Endothelial cell of umbilical vein (primary cell): ENCODE results near the gene TTC29. TPM values are rescaled to one million over a fixed set of nuclear protein-coding genes. Genes with fewer than 3 reads are reported as not detected.

ENCODE experiments used
- BruUV-seq: library from RNA; stranded (reverse); fragments of 400-500 nt; replicated peaks from 2 replicates; lab custom pipeline; 2021; lab: Mats Ljungman, UMichigan
- CTCF ChIA-PET: fragments of 300-600, 350-600 bp; sonication (Branson Sonifier 250); formaldehyde crosslinking; loops from one replicate; lab custom pipeline; 2021; ENCODE audit warnings: antibody characterized with exemption, inconsistent platforms; lab: Charles Lee
- POLR2A ChIA-PET: fragments of 300-600, 350-600 bp; sonication (Branson Sonifier 250); formaldehyde crosslinking; loops from one replicate; lab custom pipeline; 2021; ENCODE audit warnings: antibody characterized with exemption, inconsistent platforms; lab: Charles Lee
- DNase-seq: peaks from one replicate; pipeline ENCODE4 v3.0.0-alpha.2; 2011; ENCODE audit warnings: low read depth, low spot score
- FAIRE-seq: peaks from 2 replicates; lab custom pipeline; 2011; peaks lifted over from hg19 to GRCh38; lab: Jason Lieb, UNC
- H2AFZ ChIP-seq: 2 replicates; pipeline ENCODE4 v1.6.0; 2012; ENCODE audit warnings: low read depth, low read length, control low read depth, inconsistent platforms
- H3K27ac ChIP-seq: 2 replicates; pipeline ENCODE4 v1.5.1; 2011; ENCODE audit warnings: low read depth, mild to moderate bottlenecking, control low read depth, low read length, moderate library complexity; ENCODE audit not compliant: insufficient read depth
- H3K27me3 ChIP-seq, 2 experiments: 2 replicates each; pipeline versions ENCODE4 v1.6.0 to v1.6.1; 2011; ENCODE audit warnings: low read length in 2 of 2, mixed read lengths in 1 of 2; ENCODE audit not compliant: control insufficient read depth in 2 of 2, insufficient read depth in 2 of 2
- H3K36me3 ChIP-seq, 2 experiments: 2 replicates in 1 of 2; 3 replicates in 1 of 2; pipeline ENCODE4 v1.5.1; 2011; ENCODE audit warnings: low read length in 2 of 2, mild to moderate bottlenecking in 1 of 2, moderate library complexity in 1 of 2; ENCODE audit not compliant: control insufficient read depth in 2 of 2, insufficient read depth in 2 of 2; ENCODE audit errors: extremely low read depth in 1 of 2
- H3K4me1 ChIP-seq: 3 replicates; pipeline ENCODE4 v1.5.1; 2011; ENCODE audit warnings: mild to moderate bottlenecking, low read length; ENCODE audit not compliant: control insufficient read depth, insufficient read depth; ENCODE audit errors: extremely low read depth
- H3K4me2 ChIP-seq: 2 replicates; pipeline ENCODE4 v1.6.1; 2011; ENCODE audit warnings: low read length, control low read depth, mixed read lengths; ENCODE audit not compliant: insufficient read depth
- H3K4me3 ChIP-seq, 3 experiments: fragments of 200-600 bp in 1 of 3; sonication (generic), shearing (Covaris generic) in 1 of 3; replicated peaks in 1 of 3; 2 replicates each; pipeline ENCODE4 v1.5.1; 2011 to 2016; ENCODE audit warnings: control low read depth in 3 of 3, low read length in 3 of 3, mild to moderate bottlenecking in 2 of 3, inconsistent platforms in 1 of 3, low read depth in 1 of 3, moderate library complexity in 1 of 3; ENCODE audit not compliant: insufficient read depth in 1 of 3
- H3K79me2 ChIP-seq: 2 replicates; pipeline ENCODE4 v1.6.0; 2012; ENCODE audit warnings: low read length, inconsistent platforms; ENCODE audit not compliant: control insufficient read depth, insufficient read depth
- H3K9ac ChIP-seq: replicated peaks from 2 replicates; pipeline ENCODE3; 2011; ENCODE audit warnings: low read length, control low read depth; ENCODE audit not compliant: insufficient read depth; ENCODE audit errors: extremely low read depth
- H3K9me1 ChIP-seq: replicated peaks from 3 replicates; pipeline ENCODE4 v1.6.0; 2011; ENCODE audit warnings: mild to moderate bottlenecking, low read length; ENCODE audit not compliant: control insufficient read depth, insufficient read depth; ENCODE audit errors: extremely low read depth
- H3K9me3 ChIP-seq: replicated peaks from 2 replicates; pipeline ENCODE4 v1.5.1; 2012; ENCODE audit warnings: low read length, inconsistent platforms; ENCODE audit not compliant: control insufficient read depth, insufficient read depth
- H4K20me1 ChIP-seq: replicated peaks from 2 replicates; pipeline ENCODE3; 2011; ENCODE audit warnings: mild to moderate bottlenecking, low read length; ENCODE audit not compliant: control insufficient read depth, insufficient read depth; ENCODE audit errors: extremely low read depth
- EZH2 ChIP-seq: IDR thresholded peaks from 2 replicates; pipeline ENCODE4 v1.6.1; 2012; ENCODE audit warnings: borderline replicate concordance, low read depth, mild to moderate bottlenecking, moderate library complexity, low read length, inconsistent platforms; ENCODE audit not compliant: severe bottlenecking
- FOS ChIP-seq: IDR thresholded peaks from 2 replicates; pipeline ENCODE4 v1.6.1; 2011; ENCODE audit warnings: mild to moderate bottlenecking, low read length, moderate library complexity, borderline replicate concordance; ENCODE audit not compliant: insufficient read depth
- GATA2 ChIP-seq: IDR thresholded peaks from 2 replicates; pipeline ENCODE4 v1.7.0; 2011; ENCODE audit warnings: low read depth, mild to moderate bottlenecking, moderate library complexity, mixed read lengths, low read length; ENCODE audit not compliant: insufficient read length, insufficient read depth
- JUN ChIP-seq: IDR thresholded peaks from 2 replicates; pipeline ENCODE4 v1.6.1; 2011; ENCODE audit warnings: borderline replicate concordance, low read depth; ENCODE audit not compliant: insufficient read length, insufficient read depth
- MAX ChIP-seq: IDR thresholded peaks from 2 replicates; pipeline ENCODE4 v1.6.1; 2011; ENCODE audit not compliant: insufficient read depth, insufficient read length
- MYC ChIP-seq: IDR thresholded peaks from one replicate; pipeline ENCODE4 v1.6.1; 2011; ENCODE audit warnings: mild to moderate bottlenecking, low read depth, low read length
- POLR2A ChIP-seq: IDR thresholded peaks from 2 replicates; pipeline ENCODE4 v1.6.1; 2012; ENCODE audit warnings: low read depth, mild to moderate bottlenecking, control low read depth, low read length
- POLR2AphosphoS5 ChIP-seq: IDR thresholded peaks from 2 replicates; pipeline ENCODE4 v1.6.1; 2012; ENCODE audit warnings: low read depth, mild to moderate bottlenecking, control low read depth, low read length, moderate library complexity; ENCODE audit not compliant: insufficient read depth
- dilution Hi-C: fragments of 300-500 bp; cut with MboI; formaldehyde crosslinking; loops from one replicate; pipeline ENCODE4 v1.15.0; 2019; ENCODE audit warnings: low sequenced_read_pairs; ENCODE audit not compliant: extremely low pct_ligation_motif_present
- intact Hi-C: fragments of 100-400 bp; cut with micrococcal nuclease; formaldehyde crosslinking; loops from one replicate; pipeline ENCODE4 v1.10.0; 2022
- polyA plus RNA-seq, 4 experiments: library from polyadenylated mRNA; depleted of rRNA in 3 of 4; stranded (reverse) in 3 of 4; unstranded in 1 of 4; fragments of >200 nt; gene quantifications; 2 replicates each; pipeline versions ENCODE4 v1.2.1 to v1.2.3, GENCODE V29; 2011 to 2012; ENCODE audit warnings: missing spikeins in 1 of 4
- total RNA-seq: library from RNA; stranded (reverse); gene quantifications from 2 replicates; pipeline ENCODE4 v1.2.3, GENCODE V29; 2021
- TF ChIP-seq, protein P1 (sequence below), 2 donors: IDR thresholded peaks; 1 replicate in 1 of 2; 2 replicates in 1 of 2; pipeline ENCODE4 v1.5.1; 2011; ENCODE audit warnings: low read length in 2 of 2, mild to moderate bottlenecking in 2 of 2, moderate library complexity in 2 of 2, control low read depth in 1 of 2, inconsistent platforms in 1 of 2, low read depth in 1 of 2; ENCODE audit not compliant: insufficient read depth in 1 of 2; ENCODE audit errors: extremely low read depth in 1 of 2

The TTC29 gene
- total and polyA plus RNA-seq, 2 donors (not counting 3 experiments of a cell fraction or from before 2014, with no cell fraction given) = not detected

DNA sequence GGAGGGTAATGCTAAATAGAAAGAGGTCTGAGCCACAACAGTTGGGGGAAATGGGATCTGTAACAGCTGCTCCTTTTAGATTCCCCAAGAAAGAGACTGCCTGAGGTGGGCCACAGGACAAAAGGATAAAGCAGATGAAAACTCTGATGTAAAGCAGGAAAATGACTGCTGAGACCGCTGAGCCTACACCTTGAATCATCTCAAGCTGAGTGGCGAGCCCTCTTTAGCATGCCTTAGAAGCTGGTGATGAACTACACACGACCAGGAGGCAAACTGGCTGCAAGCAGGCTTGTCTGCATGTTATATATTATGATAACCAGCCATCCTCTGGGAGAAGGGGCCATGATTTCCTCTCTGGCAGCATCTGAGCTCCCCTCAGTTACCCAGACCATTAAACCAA, 88.4 kb downstream of the TTC29 start:
- Histone ChIP-seq H3K4me2 (no peak overlapping the region), H2AFZ (no peak overlapping the region), H3K9ac (no peak overlapping the region), H3K79me2 (no peaks in the 10 kb centered on the region), H3K36me3 (no peaks in the 10 kb centered on the region), H3K4me1 (no peaks in the 10 kb centered on the region), H3K27me3 (peaks cover 2 to 3% of the 10 kb centered on the region in 2 experiments), H3K4me3 (no peak overlapping the region), H3K27ac (no peak overlapping the region), H3K9me1 (no peaks in the 10 kb centered on the region), H3K9me3 (no peaks in the 10 kb centered on the region), H4K20me1 (no peaks in the 10 kb centered on the region)
- POLR2A ChIA-PET = no interaction called here
- CTCF ChIA-PET = interaction anchor here (1.1 kb wide), 1 partner anchor 13 kb away, joined by 3 read pairs; no protein-coding TSS in a partner anchor
- FAIRE-seq (no peak), DNase-seq (no peak)
- BruUV-seq = no TSS peak
- dilution Hi-C loops (no loop called here), intact Hi-C loops (no loop called here)
- TF ChIP-seq POLR2A = no peak
- TF ChIP-seq POLR2AphosphoS5 = no peak
- TF ChIP-seq GATA2 = no peak
- TF ChIP-seq MAX = no peak
- TF ChIP-seq EZH2 = no peak
- TF ChIP-seq, protein P1, sequence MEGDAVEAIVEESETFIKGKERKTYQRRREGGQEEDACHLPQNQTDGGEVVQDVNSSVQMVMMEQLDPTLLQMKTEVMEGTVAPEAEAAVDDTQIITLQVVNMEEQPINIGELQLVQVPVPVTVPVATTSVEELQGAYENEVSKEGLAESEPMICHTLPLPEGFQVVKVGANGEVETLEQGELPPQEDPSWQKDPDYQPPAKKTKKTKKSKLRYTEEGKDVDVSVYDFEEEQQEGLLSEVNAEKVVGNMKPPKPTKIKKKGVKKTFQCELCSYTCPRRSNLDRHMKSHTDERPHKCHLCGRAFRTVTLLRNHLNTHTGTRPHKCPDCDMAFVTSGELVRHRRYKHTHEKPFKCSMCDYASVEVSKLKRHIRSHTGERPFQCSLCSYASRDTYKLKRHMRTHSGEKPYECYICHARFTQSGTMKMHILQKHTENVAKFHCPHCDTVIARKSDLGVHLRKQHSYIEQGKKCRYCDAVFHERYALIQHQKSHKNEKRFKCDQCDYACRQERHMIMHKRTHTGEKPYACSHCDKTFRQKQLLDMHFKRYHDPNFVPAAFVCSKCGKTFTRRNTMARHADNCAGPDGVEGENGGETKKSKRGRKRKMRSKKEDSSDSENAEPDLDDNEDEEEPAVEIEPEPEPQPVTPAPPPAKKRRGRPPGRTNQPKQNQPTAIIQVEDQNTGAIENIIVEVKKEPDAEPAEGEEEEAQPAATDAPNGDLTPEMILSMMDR (IDR thresholded peaks at IDR 0.05; ENCODE audit: extremely low read depth in 1 of 2, insufficient read depth in 1 of 2, low read depth in 1 of 2, low read length in 2 of 2) = no peak
- no peak for TF ChIP-seq FOS
- TF ChIP-seq MYC = no peak
- no peak for TF ChIP-seq JUN
